Keratinocyte (primary cell): ENCODE results near the gene SSBP2. TPM values are rescaled to one million over a fixed set of nuclear protein-coding genes. Genes with fewer than 3 reads are reported as not detected.

Source experiments
- DNase-seq: peaks from one replicate; pipeline ENCODE4 v3.0.0-alpha.2; 2011; ENCODE audit warnings: low read depth, missing footprints, low spot score
- FAIRE-seq: peaks from 2 replicates; lab custom pipeline; 2011; peaks lifted over from hg19 to GRCh38; lab: Jason Lieb, UNC
- H2AFZ ChIP-seq: 2 replicates; pipeline ENCODE4 v1.6.0; 2012; ENCODE audit warnings: low read length, control low read depth, inconsistent platforms; ENCODE audit not compliant: control insufficient read depth
- H3K27ac ChIP-seq: 2 replicates; pipeline ENCODE4 v1.5.1; 2011; ENCODE audit warnings: low read length; ENCODE audit not compliant: control insufficient read depth, insufficient read depth
- H3K27me3 ChIP-seq: 3 replicates; pipeline ENCODE4 v1.6.0; 2011; ENCODE audit warnings: low read length; ENCODE audit not compliant: control insufficient read depth, insufficient read depth; ENCODE audit errors: extremely low read depth
- H3K36me3 ChIP-seq, 2 experiments: 2 replicates in 1 of 2; 3 replicates in 1 of 2; pipeline ENCODE4 v1.5.1; 2011; ENCODE audit warnings: low read length in 2 of 2, mild to moderate bottlenecking in 1 of 2; ENCODE audit not compliant: control insufficient read depth in 2 of 2, insufficient read depth in 2 of 2; ENCODE audit errors: extremely low read depth in 1 of 2
- H3K4me1 ChIP-seq: 3 replicates; pipeline ENCODE4 v1.5.1; 2011; ENCODE audit warnings: low read length; ENCODE audit not compliant: control insufficient read depth, insufficient read depth; ENCODE audit errors: extremely low read depth
- H3K4me2 ChIP-seq: 3 replicates; pipeline ENCODE4 v1.6.0; 2011; ENCODE audit warnings: low read depth, low read length; ENCODE audit not compliant: control insufficient read depth, insufficient read depth; ENCODE audit errors: extremely low read depth
- H3K4me3 ChIP-seq, 3 experiments: fragments of 200-600 bp in 1 of 3; sonication (generic) in 1 of 3; 2 replicates in 2 of 3; 3 replicates in 1 of 3; pipeline ENCODE4 v1.5.1; 2011 to 2016; ENCODE audit warnings: low read length in 3 of 3, mild to moderate bottlenecking in 3 of 3, control low read depth in 2 of 3, inconsistent platforms in 1 of 3, low read depth in 1 of 3, mixed read lengths in 1 of 3, mixed run types in 1 of 3, moderate library complexity in 1 of 3; ENCODE audit not compliant: control insufficient read depth in 2 of 3, insufficient read depth in 2 of 3; ENCODE audit errors: extremely low read depth in 1 of 3
- H3K79me2 ChIP-seq: 2 replicates; pipeline ENCODE4 v1.6.0; 2012; ENCODE audit warnings: low read length; ENCODE audit not compliant: control insufficient read depth, insufficient read depth
- H3K9ac ChIP-seq: 3 replicates; pipeline ENCODE4 v1.6.0; 2011; ENCODE audit warnings: low read length; ENCODE audit not compliant: control insufficient read depth, insufficient read depth; ENCODE audit errors: extremely low read depth
- H3K9me1 ChIP-seq: 3 replicates; pipeline ENCODE4 v1.6.0; 2011; ENCODE audit warnings: low read length; ENCODE audit not compliant: control insufficient read depth, insufficient read depth; ENCODE audit errors: extremely low read depth
- H3K9me3 ChIP-seq: 2 replicates; pipeline ENCODE4 v1.5.1; 2012; ENCODE audit warnings: low read depth, low read length; ENCODE audit not compliant: control insufficient read depth
- H4K20me1 ChIP-seq: 3 replicates; pipeline ENCODE4 v1.6.0; 2011; ENCODE audit warnings: low read length; ENCODE audit not compliant: control insufficient read depth, insufficient read depth; ENCODE audit errors: extremely low read depth
- EZH2 ChIP-seq: IDR thresholded peaks from one replicate; pipeline ENCODE4 v1.6.1; 2012; ENCODE audit warnings: inconsistent platforms, mild to moderate bottlenecking, low read length, moderate library complexity
- dilution Hi-C: fragments of 300-500 bp; cut with MboI; formaldehyde crosslinking; loops from one replicate; pipeline ENCODE4 v1.7.0; 2020; ENCODE audit warnings: low sequenced_read_pairs; ENCODE audit not compliant: extremely low pct_ligation_motif_present
- polyA plus RNA-seq, 5 experiments: library from polyadenylated mRNA; depleted of rRNA in 3 of 5; stranded (reverse) in 3 of 5; stranded (forward) in 1 of 5; unstranded in 1 of 5; fragments of >200 nt; gene quantifications; 1 replicate in 1 of 5; 2 replicates in 3 of 5; 3 replicates in 1 of 5; pipeline versions ENCODE4 v1.2.1 to v1.2.3, GENCODE V29; 2011 to 2012; ENCODE audit warnings: missing spikeins in 2 of 5, low read depth in 1 of 5, low replicate concordance in 1 of 5
- TF ChIP-seq, protein P1 (sequence below), 3 experiments: IDR thresholded peaks in 1 of 3; conservative IDR thresholded peaks in 1 of 3; optimal IDR thresholded peaks in 1 of 3; 2 replicates in 2 of 3; 3 replicates in 1 of 3; pipeline versions ENCODE3 to v1.5.1; 2011; ENCODE audit warnings: low read length in 3 of 3, mild to moderate bottlenecking in 3 of 3, moderate library complexity in 2 of 3, control low read depth in 1 of 3, inconsistent platforms in 1 of 3; ENCODE audit not compliant: insufficient read depth in 2 of 3; ENCODE audit errors: extremely low read depth in 1 of 3

The SSBP2 gene
- polyA plus RNA-seq, 1 donor (not counting 4 experiments of a cell fraction or from before 2014, with no cell fraction given) = 14.6 TPM

DNA sequence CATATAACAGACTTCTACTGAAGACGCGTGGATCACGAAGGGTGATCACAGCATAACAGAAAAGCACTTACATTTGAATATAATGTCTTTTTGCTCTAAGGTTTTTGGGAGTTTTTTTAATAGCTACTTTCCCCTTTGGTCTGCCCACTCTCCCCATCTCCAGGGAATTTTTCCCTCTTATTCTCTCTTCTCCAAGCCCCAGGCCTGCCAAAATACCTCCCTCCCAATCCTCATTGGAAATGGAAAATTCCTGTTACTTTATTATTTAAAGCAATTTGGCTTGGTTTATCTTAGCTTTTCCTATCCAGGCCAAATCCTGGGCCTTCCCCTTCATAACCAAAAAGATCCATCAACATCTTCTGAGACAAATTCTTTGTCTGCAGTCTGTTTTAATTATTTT, 22.3 kb upstream of the SSBP2 start:
- Histone ChIP-seq H3K9me3 (no peaks in the 10 kb centered on the region), H3K27ac (no peak overlapping the region), H3K4me1 (peaks cover 15% of the 10 kb centered on the region), H3K9ac (no peak overlapping the region), H3K36me3 (no peaks in the 10 kb centered on the region), H4K20me1 (no peaks in the 10 kb centered on the region), H3K27me3 (no peaks in the 10 kb centered on the region), H3K79me2 (no peaks in the 10 kb centered on the region), H3K4me2 (no peak overlapping the region), H3K4me3 (no peak overlapping the region), H3K9me1 (no peaks in the 10 kb centered on the region), H2AFZ (no peak overlapping the region)
- TF ChIP-seq, protein P1, sequence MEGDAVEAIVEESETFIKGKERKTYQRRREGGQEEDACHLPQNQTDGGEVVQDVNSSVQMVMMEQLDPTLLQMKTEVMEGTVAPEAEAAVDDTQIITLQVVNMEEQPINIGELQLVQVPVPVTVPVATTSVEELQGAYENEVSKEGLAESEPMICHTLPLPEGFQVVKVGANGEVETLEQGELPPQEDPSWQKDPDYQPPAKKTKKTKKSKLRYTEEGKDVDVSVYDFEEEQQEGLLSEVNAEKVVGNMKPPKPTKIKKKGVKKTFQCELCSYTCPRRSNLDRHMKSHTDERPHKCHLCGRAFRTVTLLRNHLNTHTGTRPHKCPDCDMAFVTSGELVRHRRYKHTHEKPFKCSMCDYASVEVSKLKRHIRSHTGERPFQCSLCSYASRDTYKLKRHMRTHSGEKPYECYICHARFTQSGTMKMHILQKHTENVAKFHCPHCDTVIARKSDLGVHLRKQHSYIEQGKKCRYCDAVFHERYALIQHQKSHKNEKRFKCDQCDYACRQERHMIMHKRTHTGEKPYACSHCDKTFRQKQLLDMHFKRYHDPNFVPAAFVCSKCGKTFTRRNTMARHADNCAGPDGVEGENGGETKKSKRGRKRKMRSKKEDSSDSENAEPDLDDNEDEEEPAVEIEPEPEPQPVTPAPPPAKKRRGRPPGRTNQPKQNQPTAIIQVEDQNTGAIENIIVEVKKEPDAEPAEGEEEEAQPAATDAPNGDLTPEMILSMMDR (optimal IDR thresholded peaks at IDR 0.05 in 1 of 3, IDR thresholded peaks at IDR 0.05 in 1 of 3, conservative IDR thresholded peaks at IDR 0.05 in 1 of 3; ENCODE audit: extremely low read depth in 1 of 3, insufficient read depth in 2 of 3, low read length in 3 of 3) = no peak
- dilution Hi-C loops = no loop called here
- DNase-seq (no peak), FAIRE-seq (no peak)

DNA sequence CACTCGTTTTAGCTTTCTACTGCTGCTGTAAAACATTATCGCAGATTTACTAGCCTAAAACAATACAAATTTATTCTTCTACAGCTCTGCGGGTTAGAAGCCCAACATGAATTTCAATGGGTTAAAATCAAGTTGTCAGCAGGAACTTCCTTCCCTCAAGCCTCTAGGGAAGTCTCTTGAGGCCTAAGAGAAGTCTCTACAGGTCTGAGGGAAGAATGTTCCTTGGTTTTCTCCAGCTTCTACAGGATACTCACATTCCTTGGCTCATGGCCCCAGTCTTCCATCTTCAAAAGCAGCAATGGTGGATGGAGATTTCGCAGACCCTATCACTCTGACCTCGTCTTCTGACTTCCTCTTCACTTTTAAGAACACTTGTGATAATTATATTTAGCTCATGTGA, 21.6 kb upstream of the SSBP2 start:
- H2AFZ ChIP-seq = no peak overlapping the region
- H3K9ac ChIP-seq = no peak overlapping the region
- H3K27ac ChIP-seq = no peak overlapping the region

More for the DNA sequence above, 21.6 kb upstream of the SSBP2 start:
- H3K4me1 ChIP-seq = peaks cover 15% of the 10 kb centered on the region
- FAIRE-seq (no peak), DNase-seq (no peak)
- H3K27me3 ChIP-seq = no peaks in the 10 kb centered on the region
- H3K4me3 ChIP-seq = no peak overlapping the region
- no peaks in the 10 kb centered on the region for H3K79me2 ChIP-seq
- no peaks in the 10 kb centered on the region for H4K20me1 ChIP-seq
- no peak for TF ChIP-seq EZH2
- TF ChIP-seq, protein P1 (optimal IDR thresholded peaks at IDR 0.05 in 1 of 3, IDR thresholded peaks at IDR 0.05 in 1 of 3, conservative IDR thresholded peaks at IDR 0.05 in 1 of 3; ENCODE audit: extremely low read depth in 1 of 3, insufficient read depth in 2 of 3, low read length in 3 of 3) = no peak
- no peak overlapping the region for H3K4me2 ChIP-seq
- no peaks in the 10 kb centered on the region for H3K9me3 ChIP-seq
- H3K9me1 ChIP-seq = no peaks in the 10 kb centered on the region
- no peaks in the 10 kb centered on the region for H3K36me3 ChIP-seq
- dilution Hi-C loops = no loop called here
